Nephron (organoid): Measurements from ENCODE around the gene ATP1B2.
"Not testable (repeated sequence)": the region's sequence is repeated elsewhere in the genome, so short reads cannot be mapped to it uniquely, and the experiment has no call there.

Experiments used
- H3K27ac Mint-ChIP-seq, 3 experiments: 2 replicates each; pipeline ENCODE4 v1.8.0; 2020; ENCODE audit warnings: mixed read lengths in 3 of 3, mild to moderate bottlenecking in 2 of 3, moderate library complexity in 1 of 3
- H3K27me3 Mint-ChIP-seq: 2 replicates; pipeline ENCODE4 v1.8.0; 2021; ENCODE audit warnings: low read depth, mild to moderate bottlenecking, moderate library complexity, mixed read lengths
- H3K36me3 Mint-ChIP-seq: 2 replicates; pipeline ENCODE4 v1.8.0; 2020; ENCODE audit warnings: low read depth, mixed read lengths
- H3K4me1 Mint-ChIP-seq: 2 replicates; pipeline ENCODE4 v1.8.0; 2020; ENCODE audit warnings: mixed read lengths
- H3K4me3 Mint-ChIP-seq, 3 experiments: 2 replicates each; pipeline ENCODE4 v1.8.0; 2020; ENCODE audit warnings: mild to moderate bottlenecking in 3 of 3, mixed read lengths in 3 of 3, moderate library complexity in 2 of 3
- H3K9me3 Mint-ChIP-seq: 2 replicates; pipeline ENCODE4 v1.8.0; 2020; ENCODE audit warnings: mixed read lengths
- CTCF ChIP-seq, 3 experiments: fragments of 200-600 bp; sonication (generic); IDR thresholded peaks; one replicate each; pipeline ENCODE4 v1.5.0; 2021; ENCODE audit warnings: antibody characterized with exemption in 3 of 3; ENCODE audit not compliant: unreplicated experiment in 3 of 3

ATP1B2 gene

GRCh38 chr17:7623661-7624060, 27.1 kb upstream of the ATP1B2 start:
- peaks cover 5% of the 10 kb centered on the region for H3K27me3 Mint-ChIP-seq

GRCh38 chr17:7625749-7626148, 25.0 kb upstream of the ATP1B2 start:
- H3K4me3 Mint-ChIP-seq = peak overlapping the region; percentile 73 to 98 (median 97)
- not testable (repeated sequence) for H3K27ac Mint-ChIP-seq, H3K4me1 Mint-ChIP-seq, H3K9me3 Mint-ChIP-seq, H3K27me3 Mint-ChIP-seq
- peaks cover 13% of the 10 kb centered on the region for H3K36me3 Mint-ChIP-seq

More at GRCh38 chr17:7623661-7624060, 27.1 kb upstream of the ATP1B2 start:
- Mint-ChIP-seq H3K27ac (no peak overlapping the region), H3K36me3 (peaks cover 13% of the 10 kb centered on the region), H3K4me3 (no peak overlapping the region), H3K9me3 (no peaks in the 10 kb centered on the region), H3K4me1 (peaks cover 10% of the 10 kb centered on the region)
- TF ChIP-seq CTCF (IDR thresholded peaks at IDR 0.05; ENCODE audit: unreplicated experiment in 3 of 3) = no peak

- H3K4me3 Mint-ChIP-seq = peak overlapping the region; percentile 97 to 98 (median 97)
- H3K27ac Mint-ChIP-seq = peak overlapping the region; percentile 94 to 98 (median 97)
- H3K36me3 Mint-ChIP-seq = peaks cover 13% of the 10 kb centered on the region
- H3K27me3 Mint-ChIP-seq = peaks cover 5% of the 10 kb centered on the region
- peaks cover 10% of the 10 kb centered on the region for H3K4me1 Mint-ChIP-seq
- TF ChIP-seq CTCF (IDR thresholded peaks at IDR 0.05; ENCODE audit: unreplicated experiment in 3 of 3) = no peak
- no peaks in the 10 kb centered on the region for H3K9me3 Mint-ChIP-seq
Measured at GRCh38 chr17:7626307-7626706, 24.4 kb upstream of the ATP1B2 start.

GRCh38 chr17:7626956-7627249, 23.8 kb upstream of the ATP1B2 start:
- Mint-ChIP-seq H3K27me3 (peaks cover 4% of the 10 kb centered on the region), H3K27ac (peak overlapping the region; percentile 94 to 98 (median 97)), H3K4me3 (peak overlapping the region; percentile 97 to 98 (median 97)), H3K9me3 (no peaks in the 10 kb centered on the region), H3K36me3 (peaks cover 13% of the 10 kb centered on the region), H3K4me1 (peaks cover 10% of the 10 kb centered on the region)
- TF ChIP-seq CTCF (IDR thresholded peaks at IDR 0.05; ENCODE audit: unreplicated experiment in 3 of 3) = no peak

- no peaks in the 10 kb centered on the region for H3K27me3 Mint-ChIP-seq
- H3K27ac Mint-ChIP-seq = peak within 1 kb of the TSS; percentile 94 to 98 (median 97)
- TF ChIP-seq CTCF (IDR thresholded peaks at IDR 0.05; ENCODE audit: unreplicated experiment in 3 of 3) = no peak
- H3K4me1 Mint-ChIP-seq = peaks cover 10% of the 10 kb centered on the region
- H3K36me3 Mint-ChIP-seq = peaks cover 13% of the 10 kb centered on the region
- H3K4me3 Mint-ChIP-seq = peak within 1 kb of the TSS; percentile 97 to 98 (median 97)
- H3K9me3 Mint-ChIP-seq = no peaks in the 10 kb centered on the region
Measured at GRCh38 chr17:7627250-7628121, 23.2 kb upstream of the ATP1B2 start, which contains the start of gene SAT2. SAT2 (minus strand) TSS chr17:7627821; CDS start chr17:7627635, 186 bp downstream.

GRCh38 chr17:7629939-7630571, 20.7 kb upstream of the ATP1B2 start, which contains the start of gene SHBG:
SHBG (plus strand) TSS chr17:7630135; CDS start chr17:7630173, 38 bp downstream.
- H3K4me1 Mint-ChIP-seq = peaks cover 10% of the 10 kb centered on the region
- H3K27ac Mint-ChIP-seq = peak within 1 kb of the TSS; percentile 3 to 43 (median 21)
- no peak for TF ChIP-seq CTCF (IDR thresholded peaks at IDR 0.05; ENCODE audit: unreplicated experiment in 3 of 3)
- peaks cover 10% of the 10 kb centered on the region for H3K36me3 Mint-ChIP-seq
- no peaks in the 10 kb centered on the region for H3K9me3 Mint-ChIP-seq
- H3K4me3 Mint-ChIP-seq = peak within 1 kb of the TSS; percentile 30 to 65 (median 31)
- no peaks in the 10 kb centered on the region for H3K27me3 Mint-ChIP-seq
